Activated T-helper 17 cell treated with anti-CD3 and anti-CD28 coated beads, Interleukin-2, amount 50 U/mL, for 72 hours (primary cell): ENCODE results near the gene AKAP6. TPM values are rescaled to one million over a fixed set of nuclear protein-coding genes. Genes with fewer than 3 reads are reported as not detected.

Experiments used
- ATAC-seq: fragments of 150-1000 bp; cut with Tn5 transposase; replicated peaks from 2 replicates; pipeline ENCODE4 v1.10.0; 2021; ENCODE audit warnings: mild to moderate bottlenecking, moderate library complexity
- H3K27ac Mint-ChIP-seq: one replicate; pipeline ENCODE4 v1.8.0; 2022; ENCODE audit warnings: mixed read lengths
- H3K27me3 Mint-ChIP-seq: one replicate; pipeline ENCODE4 v1.8.0; 2022; ENCODE audit warnings: mixed read lengths
- H3K36me3 Mint-ChIP-seq: one replicate; pipeline ENCODE4 v1.8.0; 2022; ENCODE audit warnings: low read depth, mild to moderate bottlenecking, mixed read lengths
- H3K4me1 Mint-ChIP-seq: one replicate; pipeline ENCODE4 v1.8.0; 2022; ENCODE audit warnings: mixed read lengths
- H3K4me3 Mint-ChIP-seq: one replicate; pipeline ENCODE4 v1.8.0; 2022; ENCODE audit warnings: mild to moderate bottlenecking, mixed read lengths
- H3K9me3 Mint-ChIP-seq: one replicate; pipeline ENCODE4 v1.8.0; 2022; ENCODE audit warnings: mixed read lengths
- total RNA-seq, 2 donors: library from RNA; stranded (reverse); gene quantifications; one replicate each; pipeline ENCODE4 v1.2.3, GENCODE V29; 2022

Gene AKAP6
- total RNA-seq: 1 to 10 TPM; 1.1 to 2.1 TPM

GRCh38 chr14:32329146-32329545 is at the start of gene AKAP6:
Gene AKAP6, plus strand, starts transcription at chr14:32329298. Its CDS starts 104,196 bp downstream, at chr14:32433494.
- Mint-ChIP-seq H3K4me1 (no peaks in the 10 kb centered on the region), H3K9me3 (no peaks in the 10 kb centered on the region), H3K4me3 (no peak within 1 kb of the TSS), H3K27me3 (no peaks in the 10 kb centered on the region), H3K27ac (no peak within 1 kb of the TSS), H3K36me3 (no peaks in the 10 kb centered on the region)
- no peak for ATAC-seq

- Mint-ChIP-seq H3K4me1 (no peaks in the 10 kb centered on the region), H3K4me3 (no peak overlapping the region), H3K27ac (no peak overlapping the region), H3K36me3 (no peaks in the 10 kb centered on the region), H3K27me3 (no peaks in the 10 kb centered on the region), H3K9me3 (no peaks in the 10 kb centered on the region)
- ATAC-seq: no peak
Observed at GRCh38 chr14:32286602-32287001, 42.5 kb upstream of the AKAP6 start.

DNA sequence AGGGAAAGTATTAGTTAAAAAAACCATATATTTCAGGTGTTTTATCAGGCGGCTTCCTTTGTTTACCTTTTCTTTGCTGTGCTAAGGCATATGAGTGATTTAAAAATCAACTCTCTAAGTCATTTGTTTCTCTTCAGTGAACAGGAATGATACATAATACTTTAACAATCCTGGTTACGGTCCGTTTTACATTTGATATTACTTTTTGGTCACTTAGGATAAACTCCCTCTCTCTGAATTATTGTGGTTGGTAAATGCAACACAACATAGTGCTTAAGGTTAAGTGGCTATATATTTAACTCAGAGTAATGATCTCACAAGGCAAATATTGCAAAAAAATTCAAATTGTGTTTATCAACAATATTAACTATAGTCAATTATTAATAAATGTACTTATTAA is 32.7 kb upstream of the AKAP6 start:
- H3K4me1 Mint-ChIP-seq: no peaks in the 10 kb centered on the region
- no peaks in the 10 kb centered on the region for H3K36me3 Mint-ChIP-seq
- no peak for ATAC-seq
- no peak overlapping the region for H3K4me3 Mint-ChIP-seq
- H3K27me3 Mint-ChIP-seq: no peaks in the 10 kb centered on the region
- H3K27ac Mint-ChIP-seq: no peak overlapping the region
- no peaks in the 10 kb centered on the region for H3K9me3 Mint-ChIP-seq

GRCh38 chr14:32298346-32298745 is 30.8 kb upstream of the AKAP6 start:
- Mint-ChIP-seq H3K27me3 (no peaks in the 10 kb centered on the region), H3K27ac (no peak overlapping the region), H3K9me3 (no peaks in the 10 kb centered on the region), H3K36me3 (no peaks in the 10 kb centered on the region), H3K4me3 (no peak overlapping the region), H3K4me1 (no peaks in the 10 kb centered on the region)
- ATAC-seq: no peak

DNA sequence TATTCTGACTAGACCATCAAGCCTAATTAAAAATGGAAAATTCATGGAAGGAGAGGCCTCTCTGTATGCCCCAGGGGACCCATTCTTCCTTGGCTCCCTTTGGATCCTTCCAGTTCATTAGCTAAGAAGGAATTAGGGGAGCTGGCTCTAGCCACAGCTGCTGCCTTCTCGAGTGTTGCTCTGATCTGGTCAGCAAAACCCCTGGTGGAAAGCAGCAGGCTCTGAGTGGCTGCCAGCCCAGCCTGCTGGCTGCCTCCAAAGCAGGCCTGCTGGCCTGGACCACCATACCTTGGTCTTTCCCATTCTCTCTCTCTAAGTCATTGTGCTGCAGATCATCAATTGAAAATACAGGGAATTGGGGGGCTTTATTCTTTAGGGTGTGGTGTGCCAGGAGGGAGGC is 29.0 kb upstream of the AKAP6 start:
- Mint-ChIP-seq H3K36me3 (no peaks in the 10 kb centered on the region), H3K4me3 (no peak overlapping the region), H3K27me3 (no peaks in the 10 kb centered on the region), H3K27ac (no peak overlapping the region), H3K9me3 (no peaks in the 10 kb centered on the region), H3K4me1 (no peaks in the 10 kb centered on the region)
- ATAC-seq: no peak

- Mint-ChIP-seq H3K27ac (no peak overlapping the region), H3K36me3 (no peaks in the 10 kb centered on the region), H3K27me3 (no peaks in the 10 kb centered on the region), H3K4me3 (no peak overlapping the region), H3K9me3 (no peaks in the 10 kb centered on the region), H3K4me1 (no peaks in the 10 kb centered on the region)
- no peak for ATAC-seq
Observed at GRCh38 chr14:32303865-32304264, 25.2 kb upstream of the AKAP6 start.

DNA sequence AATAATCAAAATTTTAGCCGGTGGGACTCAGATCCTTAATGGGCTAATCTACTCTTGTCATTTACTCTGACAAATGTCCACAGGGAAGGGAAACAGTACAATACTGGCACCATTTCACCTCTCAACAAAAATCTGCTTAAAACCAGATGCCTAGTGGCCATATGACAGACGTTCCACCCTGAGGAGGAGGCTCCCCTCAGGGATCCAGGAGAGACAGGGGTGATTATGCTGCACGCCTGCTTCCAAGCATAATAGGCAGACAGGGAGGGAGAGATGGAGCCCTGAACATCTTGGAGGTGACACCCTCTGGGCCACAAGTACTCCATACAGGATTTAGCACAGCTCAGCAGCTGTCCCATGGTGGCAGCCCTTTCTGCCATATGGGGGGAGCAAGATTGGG is 24.8 kb upstream of the AKAP6 start:
- no peaks in the 10 kb centered on the region for H3K36me3 Mint-ChIP-seq
- H3K4me3 Mint-ChIP-seq: no peak overlapping the region
- ATAC-seq: no peak
- no peaks in the 10 kb centered on the region for H3K4me1 Mint-ChIP-seq
- H3K27ac Mint-ChIP-seq: no peak overlapping the region
- H3K27me3 Mint-ChIP-seq: no peaks in the 10 kb centered on the region
- H3K9me3 Mint-ChIP-seq: no peaks in the 10 kb centered on the region

DNA sequence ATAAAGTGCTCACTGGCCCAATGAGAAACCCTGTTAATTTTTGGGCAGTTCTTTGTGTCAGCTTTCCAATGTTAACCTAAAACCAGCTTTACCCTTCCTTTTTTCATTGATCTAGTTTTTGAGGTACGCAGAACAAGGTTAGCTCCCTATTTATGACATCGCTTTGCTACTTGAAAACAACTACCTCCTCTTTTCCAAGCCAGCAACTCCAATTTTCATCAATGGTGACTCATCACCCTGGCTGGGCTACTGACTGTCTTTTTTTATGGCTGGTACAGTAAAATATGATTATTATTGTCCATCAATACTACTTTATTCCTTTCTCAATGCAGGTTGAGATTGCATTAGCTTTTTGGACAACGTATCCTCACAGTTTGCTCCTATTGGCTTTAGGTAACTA is 22.5 kb upstream of the AKAP6 start:
- no peak overlapping the region for H3K4me3 Mint-ChIP-seq
- H3K27me3 Mint-ChIP-seq: no peaks in the 10 kb centered on the region
- no peaks in the 10 kb centered on the region for H3K36me3 Mint-ChIP-seq
- ATAC-seq: no peak
- no peak overlapping the region for H3K27ac Mint-ChIP-seq
- H3K4me1 Mint-ChIP-seq: no peaks in the 10 kb centered on the region
- H3K9me3 Mint-ChIP-seq: no peaks in the 10 kb centered on the region

DNA sequence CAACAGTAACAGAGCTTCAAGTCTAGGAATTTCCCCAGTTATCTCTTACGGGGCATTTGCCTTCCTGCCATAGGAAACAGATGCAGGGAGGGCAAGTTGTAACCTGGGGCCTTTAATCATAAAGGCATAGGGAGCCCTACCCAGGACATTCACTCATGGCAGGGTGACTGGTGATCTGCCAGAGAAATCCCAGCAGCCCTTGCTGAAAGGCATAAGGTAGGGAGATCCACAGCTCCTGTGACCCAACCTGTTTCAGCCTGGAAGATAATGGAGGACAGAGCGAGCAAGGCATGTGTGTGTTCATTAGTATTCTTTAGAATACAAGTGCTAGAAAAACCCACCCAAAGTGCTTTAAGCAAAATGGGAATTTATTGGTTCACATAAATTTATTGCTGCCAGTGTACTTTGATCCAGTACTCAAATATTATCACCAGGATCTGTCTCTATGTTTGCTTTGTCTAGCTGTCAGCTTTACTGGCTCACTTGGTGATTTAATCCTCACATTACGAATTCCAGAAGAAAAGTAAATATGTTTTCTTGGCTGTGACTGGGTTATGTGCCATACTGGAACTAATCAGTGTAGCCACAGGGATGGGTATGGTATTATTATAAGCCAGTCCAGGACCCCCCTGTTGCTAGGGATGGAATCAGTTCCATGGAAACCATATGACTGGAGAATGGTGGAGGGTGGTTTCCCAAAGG is 21.1 kb upstream of the AKAP6 start:
- Mint-ChIP-seq H3K27ac (no peak overlapping the region), H3K4me3 (no peak overlapping the region), H3K9me3 (no peaks in the 10 kb centered on the region), H3K27me3 (no peaks in the 10 kb centered on the region), H3K4me1 (no peaks in the 10 kb centered on the region), H3K36me3 (no peaks in the 10 kb centered on the region)
- no peak for ATAC-seq

DNA sequence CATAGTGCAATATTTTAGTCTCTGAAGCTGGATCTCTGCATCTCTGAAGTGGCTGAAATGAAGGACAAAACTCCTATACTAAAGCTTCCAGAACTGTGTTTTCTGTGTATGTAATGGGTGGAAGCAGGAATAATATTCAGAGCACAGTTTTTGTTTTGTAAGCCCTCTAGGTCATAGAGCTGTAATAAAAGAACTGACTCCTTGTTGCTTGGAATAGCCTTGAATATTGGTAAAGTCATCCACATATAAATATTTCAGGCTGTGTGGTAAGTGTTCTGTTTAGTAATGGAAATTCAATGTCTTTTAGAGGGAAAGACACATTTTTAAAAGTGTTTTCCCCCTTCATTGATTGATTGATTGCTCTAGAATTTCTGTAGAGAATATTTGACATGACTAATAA is 18.2 kb upstream of the AKAP6 start:
- H3K9me3 Mint-ChIP-seq: no peaks in the 10 kb centered on the region
- H3K4me3 Mint-ChIP-seq: no peak overlapping the region
- ATAC-seq: no peak
- H3K36me3 Mint-ChIP-seq: no peaks in the 10 kb centered on the region
- no peaks in the 10 kb centered on the region for H3K4me1 Mint-ChIP-seq
- H3K27ac Mint-ChIP-seq: no peak overlapping the region
- H3K27me3 Mint-ChIP-seq: no peaks in the 10 kb centered on the region

- Mint-ChIP-seq H3K9me3 (no peaks in the 10 kb centered on the region), H3K27ac (no peak overlapping the region), H3K4me3 (no peak overlapping the region), H3K27me3 (no peaks in the 10 kb centered on the region), H3K36me3 (no peaks in the 10 kb centered on the region), H3K4me1 (no peaks in the 10 kb centered on the region)
- no peak for ATAC-seq
Observed at GRCh38 chr14:32311294-32312009, 17.6 kb upstream of the AKAP6 start.

DNA sequence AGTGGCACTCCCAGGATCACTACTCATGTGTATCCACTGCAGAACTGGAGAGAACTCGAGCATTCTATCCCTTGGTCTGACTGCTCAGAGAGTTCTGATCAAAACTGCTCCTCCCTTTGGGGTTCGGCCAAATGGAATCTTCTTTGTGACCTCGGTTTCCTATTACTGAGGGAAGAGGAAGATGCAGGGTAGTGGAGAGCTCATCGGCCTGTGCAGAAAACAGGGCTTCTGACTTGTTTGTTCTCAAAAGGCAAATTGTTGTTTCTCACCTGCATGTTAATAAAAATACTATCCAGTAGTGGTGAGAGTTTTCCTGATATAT is 17.1 kb upstream of the AKAP6 start:
- H3K36me3 Mint-ChIP-seq: no peaks in the 10 kb centered on the region
- no peaks in the 10 kb centered on the region for H3K4me1 Mint-ChIP-seq
- no peak for ATAC-seq
- no peaks in the 10 kb centered on the region for H3K9me3 Mint-ChIP-seq
- H3K27ac Mint-ChIP-seq: no peak overlapping the region
- H3K27me3 Mint-ChIP-seq: no peaks in the 10 kb centered on the region
- no peak overlapping the region for H3K4me3 Mint-ChIP-seq

- ATAC-seq: no peak
- no peaks in the 10 kb centered on the region for H3K4me1 Mint-ChIP-seq
- H3K27me3 Mint-ChIP-seq: peaks cover 4% of the 10 kb centered on the region
- H3K4me3 Mint-ChIP-seq: no peak overlapping the region
- H3K36me3 Mint-ChIP-seq: no peaks in the 10 kb centered on the region
- H3K9me3 Mint-ChIP-seq: no peaks in the 10 kb centered on the region
- H3K27ac Mint-ChIP-seq: no peak overlapping the region
Observed at GRCh38 chr14:32313844-32314376, 15.2 kb upstream of the AKAP6 start.

GRCh38 chr14:32318087-32318795 is 10.9 kb upstream of the AKAP6 start:
- Mint-ChIP-seq H3K27ac (no peak overlapping the region), H3K36me3 (no peaks in the 10 kb centered on the region), H3K4me1 (no peaks in the 10 kb centered on the region), H3K4me3 (no peak overlapping the region), H3K27me3 (peaks cover 4% of the 10 kb centered on the region), H3K9me3 (no peaks in the 10 kb centered on the region)
- no peak for ATAC-seq
